HepG2 (cell line): ENCODE data around the gene RARA. TPM values are rescaled to one million over a fixed set of nuclear protein-coding genes. Genes with fewer than 3 reads are reported as not detected.

ENCODE experiments used
- ARHGAP35 ChIP-seq: sonication (generic); formaldehyde crosslinking; IDR thresholded peaks from 2 replicates; pipeline ENCODE4 v1.9.0; 2022; ENCODE audit warnings: mild to moderate bottlenecking, inconsistent platforms, moderate library complexity, missing genetic modification reagents, borderline replicate concordance
- ATF7-NPFF ChIP-seq: sonication (generic); formaldehyde crosslinking; IDR thresholded peaks from 2 replicates; pipeline ENCODE4 v1.8.1; 2023; ENCODE audit warnings: mild to moderate bottlenecking, low read depth, missing genetic modification reagents, moderate library complexity
- E2F1 ChIP-seq: sonication (generic); formaldehyde crosslinking; IDR thresholded peaks from 2 replicates; pipeline ENCODE4 v1.5.0; 2020; ENCODE audit warnings: missing genetic modification reagents
- EZH2 ChIP-seq: conservative IDR thresholded peaks from 2 replicates; pipeline ENCODE4 v1.6.1; 2012; ENCODE audit warnings: mild to moderate bottlenecking, low read depth, low read length, moderate library complexity
- FOXP1 ChIP-seq, 2 experiments: fragments of 450-650 bp in 1 of 2; IDR thresholded peaks; 2 replicates each; pipeline ENCODE4 v1.6.1; 2017 to 2018; ENCODE audit warnings: antibody characterized with exemption in 1 of 2
- GMEB1 ChIP-seq: sonication (generic); formaldehyde crosslinking; IDR thresholded peaks from 2 replicates; pipeline ENCODE4 v1.5.1; 2020; ENCODE audit warnings: missing genetic modification reagents, mild to moderate bottlenecking, borderline replicate concordance
- GRHL1 ChIP-seq: sonication (generic); formaldehyde crosslinking; conservative IDR thresholded peaks from 2 replicates; pipeline ENCODE4 v1.8.0; 2022; ENCODE audit warnings: missing genetic modification reagents
- JARID2 ChIP-seq: sonication (generic); formaldehyde crosslinking; IDR thresholded peaks from 2 replicates; pipeline ENCODE4 v1.8.1; 2023; ENCODE audit warnings: missing genetic modification reagents, inconsistent platforms; ENCODE audit not compliant: insufficient replicate concordance
- POLR2AphosphoS5 ChIP-seq: IDR thresholded peaks from 2 replicates; pipeline ENCODE4 v1.6.1; 2012; ENCODE audit warnings: low read depth, low read length
- SIN3A ChIP-seq: IDR thresholded peaks from 2 replicates; pipeline ENCODE4 v1.6.1; 2011; ENCODE audit warnings: low read depth, mild to moderate bottlenecking, control low read depth, low read length, borderline replicate concordance
- SP4 ChIP-seq: sonication (generic); formaldehyde crosslinking; IDR thresholded peaks from 2 replicates; pipeline ENCODE4 v1.8.1; 2023; ENCODE audit warnings: mild to moderate bottlenecking, missing genetic modification reagents
- TCF7L2 ChIP-seq: IDR thresholded peaks from 2 replicates; pipeline ENCODE4 v1.6.1; 2011; ENCODE audit warnings: mild to moderate bottlenecking, low read depth, low read length, moderate library complexity
- TEAD2 ChIP-seq: sonication (generic); formaldehyde crosslinking; IDR thresholded peaks from 2 replicates; pipeline ENCODE4 v1.9.0; 2021; ENCODE audit warnings: missing genetic modification reagents
- ZNF33B ChIP-seq: sonication (generic); formaldehyde crosslinking; IDR thresholded peaks from 2 replicates; pipeline ENCODE4 v1.5.1; 2020; ENCODE audit warnings: mild to moderate bottlenecking, missing genetic modification reagents
- ZNF766 ChIP-seq: sonication (generic); formaldehyde crosslinking; IDR thresholded peaks from 2 replicates; pipeline ENCODE4 v1.5.0; 2020; ENCODE audit warnings: missing genetic modification reagents, borderline replicate concordance
- ZNF839 ChIP-seq: sonication (generic); formaldehyde crosslinking; IDR thresholded peaks from 2 replicates; pipeline ENCODE4 v1.4.0; 2020; ENCODE audit warnings: missing genetic modification reagents, mild to moderate bottlenecking, borderline replicate concordance
- ZSCAN12 ChIP-seq: sonication (generic); formaldehyde crosslinking; IDR thresholded peaks from 2 replicates; pipeline ENCODE4 v1.9.0; 2021; ENCODE audit warnings: mild to moderate bottlenecking, missing genetic modification reagents
- ZSCAN20 ChIP-seq: sonication (generic); formaldehyde crosslinking; IDR thresholded peaks from 2 replicates; pipeline ENCODE4 v1.4.0; 2020; ENCODE audit warnings: missing genetic modification reagents, mild to moderate bottlenecking, borderline replicate concordance
- polyA plus RNA-seq, 8 experiments: library from polyadenylated mRNA; depleted of rRNA in 3 of 8; stranded (reverse) in 7 of 8; unstranded in 1 of 8; fragments of >200 nt; fragmentation: Illumina TruSeq in 4 of 8; extraction: Trizol in 4 of 8; gene quantifications; 2 replicates each; pipeline versions ENCODE4 v1.2.1 to v1.2.3, GENCODE V29; 2011 to 2016; ENCODE audit warnings: low read depth in 4 of 8, missing spikeins in 1 of 8, mixed read lengths in 1 of 8; ENCODE audit not compliant: insufficient read depth in 1 of 8
- total RNA-seq, 5 experiments: library from RNA; depleted of rRNA; stranded (reverse); fragments of >200 nt; fragmentation: Illumina TruSeq; extraction: Trizol; gene quantifications; 2 replicates each; pipeline ENCODE4 v1.2.3, GENCODE V29; 2016; ENCODE audit warnings: low read depth in 1 of 5
- TF ChIP-seq, protein P1 (sequence below): IDR thresholded peaks from 2 replicates; pipeline ENCODE4 v1.6.1; 2012; ENCODE audit warnings: low read length, improper control_type of control experiment

RARA gene
- total and polyA plus RNA-seq, 2 of the 13 experiments (the other 11 are each of a cell fraction or from before 2014, with no cell fraction given), result 6.4 to 8.6 TPM

GRCh38 chr17:40317880-40318829, 9.2 kb downstream of the RARA start (continued):
- TF ChIP-seq, protein P1, sequence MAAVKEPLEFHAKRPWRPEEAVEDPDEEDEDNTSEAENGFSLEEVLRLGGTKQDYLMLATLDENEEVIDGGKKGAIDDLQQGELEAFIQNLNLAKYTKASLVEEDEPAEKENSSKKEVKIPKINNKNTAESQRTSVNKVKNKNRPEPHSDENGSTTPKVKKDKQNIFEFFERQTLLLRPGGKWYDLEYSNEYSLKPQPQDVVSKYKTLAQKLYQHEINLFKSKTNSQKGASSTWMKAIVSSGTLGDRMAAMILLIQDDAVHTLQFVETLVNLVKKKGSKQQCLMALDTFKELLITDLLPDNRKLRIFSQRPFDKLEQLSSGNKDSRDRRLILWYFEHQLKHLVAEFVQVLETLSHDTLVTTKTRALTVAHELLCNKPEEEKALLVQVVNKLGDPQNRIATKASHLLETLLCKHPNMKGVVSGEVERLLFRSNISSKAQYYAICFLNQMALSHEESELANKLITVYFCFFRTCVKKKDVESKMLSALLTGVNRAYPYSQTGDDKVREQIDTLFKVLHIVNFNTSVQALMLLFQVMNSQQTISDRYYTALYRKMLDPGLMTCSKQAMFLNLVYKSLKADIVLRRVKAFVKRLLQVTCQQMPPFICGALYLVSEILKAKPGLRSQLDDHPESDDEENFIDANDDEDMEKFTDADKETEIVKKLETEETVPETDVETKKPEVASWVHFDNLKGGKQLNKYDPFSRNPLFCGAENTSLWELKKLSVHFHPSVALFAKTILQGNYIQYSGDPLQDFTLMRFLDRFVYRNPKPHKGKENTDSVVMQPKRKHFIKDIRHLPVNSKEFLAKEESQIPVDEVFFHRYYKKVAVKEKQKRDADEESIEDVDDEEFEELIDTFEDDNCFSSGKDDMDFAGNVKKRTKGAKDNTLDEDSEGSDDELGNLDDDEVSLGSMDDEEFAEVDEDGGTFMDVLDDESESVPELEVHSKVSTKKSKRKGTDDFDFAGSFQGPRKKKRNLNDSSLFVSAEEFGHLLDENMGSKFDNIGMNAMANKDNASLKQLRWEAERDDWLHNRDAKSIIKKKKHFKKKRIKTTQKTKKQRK, result no peak
- TF ChIP-seq ATF7-NPFF (CRISPR knock-in tag), result peak; percentile 66
- TF ChIP-seq ZNF33B (CRISPR knock-in tag), result 0 out of 2 replicates have a peak, but pooled peaks have one; percentile 15
- TF ChIP-seq GRHL1 (CRISPR knock-in tag), result no peak
- peak; percentile 70 for TF ChIP-seq POLR2AphosphoS5
- peak; percentile 91; the same call in 1 of the 2 replicates for TF ChIP-seq ARHGAP35 (CRISPR knock-in tag)
- TF ChIP-seq GMEB1, result no peak
- no peak for TF ChIP-seq FOXP1 (IDR thresholded peaks at IDR 0.05)
- no peak for TF ChIP-seq FOXP1 (CRISPR knock-in tag; IDR thresholded peaks at IDR 0.05)
- TF ChIP-seq SP4, result peak; percentile 99
- peak; percentile 79; the same call in 1 of the 2 replicates for TF ChIP-seq ZSCAN20
- TF ChIP-seq EZH2, result no peak
- TF ChIP-seq ZNF766, result 0 out of 2 replicates have a peak, but pooled peaks have one; percentile 65
- no peak for TF ChIP-seq TCF7L2
- TF ChIP-seq JARID2, result peak; percentile 39
- TF ChIP-seq E2F1 (CRISPR knock-in tag), result no peak
- TF ChIP-seq TEAD2 (CRISPR knock-in tag), result no peak
- peak; percentile 46; the same call in 1 of the 2 replicates for TF ChIP-seq ZSCAN12
- TF ChIP-seq SIN3A, result peak; percentile 73; the same call in 1 of the 2 replicates
- TF ChIP-seq ZNF839, result no peak
